T follicular helper cell (primary cell): Measurements from ENCODE around the gene PTPRG.

Source experiments
- DNase-seq: peaks from one replicate; pipeline ENCODE4 v3.0.0-alpha.2; 2020; ENCODE audit warnings: low read depth

PTPRG gene

DNA sequence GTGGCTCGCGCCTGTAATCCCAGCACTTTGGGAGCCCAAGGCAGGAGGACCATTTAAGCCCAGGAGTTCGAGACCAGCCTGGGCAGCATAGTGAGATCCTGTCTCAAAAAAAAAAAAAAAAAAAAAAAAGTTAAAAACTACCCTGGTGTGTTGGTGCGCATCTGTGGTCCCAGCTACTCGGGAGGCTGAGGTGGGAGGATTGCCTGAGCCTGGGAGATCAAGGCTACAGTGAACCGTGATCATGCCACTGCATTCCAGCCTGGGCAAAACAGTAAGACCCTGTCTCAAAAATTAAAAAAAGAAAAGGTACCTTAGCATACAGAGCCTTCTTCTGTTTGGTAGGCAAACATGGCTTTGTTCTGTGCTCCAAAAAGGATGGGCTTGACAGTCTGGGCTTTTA is 57.5 kb downstream of the PTPRG start:
- no peak for DNase-seq

DNA sequence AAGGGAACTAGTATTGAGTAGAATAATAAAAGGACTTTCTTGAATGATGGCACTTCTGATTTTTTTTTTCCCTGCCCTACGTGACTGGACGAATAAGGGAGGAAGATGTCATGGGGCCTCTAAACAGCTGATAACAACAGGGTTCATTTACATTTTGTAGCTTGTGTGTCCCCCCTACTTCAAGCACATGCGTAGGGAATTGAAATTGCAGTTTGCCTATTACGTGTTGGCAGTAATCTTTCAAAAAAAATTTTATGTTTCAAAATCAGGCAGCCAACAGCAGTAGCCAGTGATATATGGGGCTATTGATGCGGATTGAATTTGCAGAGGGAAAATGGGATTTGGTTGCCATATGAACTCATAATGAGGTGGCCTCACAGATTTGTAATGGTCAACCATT is 58.7 kb downstream of the PTPRG start:
- no peak for DNase-seq

DNA sequence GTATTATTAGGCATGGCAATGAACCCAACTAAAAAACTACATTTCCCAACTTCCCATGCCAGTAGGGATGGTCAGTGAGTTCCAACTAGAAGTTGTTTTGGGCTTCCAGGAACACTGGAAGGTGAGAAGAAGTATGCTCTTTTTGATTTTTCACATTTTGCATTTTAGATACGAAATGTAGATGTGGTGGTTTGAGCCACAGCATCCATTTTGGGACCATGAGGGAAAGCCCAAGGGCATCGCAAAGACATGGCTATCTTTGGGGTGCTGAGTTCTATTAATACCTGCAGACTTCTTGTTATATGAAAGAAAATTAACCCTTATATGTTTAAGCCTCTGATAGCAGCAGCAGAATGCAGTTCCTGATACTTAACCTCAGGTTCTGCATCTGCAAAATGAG is 62.9 kb downstream of the PTPRG start:
- no peak for DNase-seq

DNA sequence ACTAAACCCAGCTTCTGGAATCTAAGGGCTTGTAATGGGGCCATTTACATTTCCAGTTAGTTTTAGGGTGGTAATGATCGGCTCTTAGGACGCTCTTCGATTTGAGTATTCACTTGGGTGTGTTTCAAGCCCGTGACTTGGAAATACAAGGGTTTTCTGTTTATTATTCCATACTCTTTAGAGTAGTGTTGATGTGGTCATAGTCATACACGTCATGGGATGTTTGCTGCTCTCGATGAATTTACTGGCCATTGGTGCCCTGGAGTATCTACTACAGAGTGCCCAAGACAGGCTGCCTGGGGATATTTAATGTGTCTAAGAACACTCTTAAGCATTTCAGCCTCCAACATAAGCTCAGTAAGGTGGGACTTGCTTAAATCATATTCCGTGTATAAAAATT is 64.1 kb downstream of the PTPRG start:
- no peak for DNase-seq

DNA sequence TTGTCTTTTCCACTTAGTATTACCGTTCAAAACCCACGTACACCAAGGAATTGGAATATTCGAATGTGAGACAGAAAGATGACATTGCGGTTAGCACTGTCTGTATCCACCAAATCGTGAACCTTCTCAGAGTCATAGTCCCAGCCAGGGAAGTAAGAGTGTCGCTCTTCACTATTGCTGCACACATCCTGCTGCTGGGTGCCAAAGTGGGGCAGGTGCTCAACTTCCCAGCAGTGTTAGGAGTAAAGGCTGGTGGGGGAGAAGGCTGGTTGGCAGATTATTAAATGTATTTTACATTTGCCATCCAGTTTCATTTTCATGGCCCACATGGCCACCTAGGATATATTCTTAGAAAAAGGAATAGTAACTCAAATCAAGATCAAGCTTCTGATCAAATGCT is 65.1 kb downstream of the PTPRG start:
- no peak for DNase-seq

DNA sequence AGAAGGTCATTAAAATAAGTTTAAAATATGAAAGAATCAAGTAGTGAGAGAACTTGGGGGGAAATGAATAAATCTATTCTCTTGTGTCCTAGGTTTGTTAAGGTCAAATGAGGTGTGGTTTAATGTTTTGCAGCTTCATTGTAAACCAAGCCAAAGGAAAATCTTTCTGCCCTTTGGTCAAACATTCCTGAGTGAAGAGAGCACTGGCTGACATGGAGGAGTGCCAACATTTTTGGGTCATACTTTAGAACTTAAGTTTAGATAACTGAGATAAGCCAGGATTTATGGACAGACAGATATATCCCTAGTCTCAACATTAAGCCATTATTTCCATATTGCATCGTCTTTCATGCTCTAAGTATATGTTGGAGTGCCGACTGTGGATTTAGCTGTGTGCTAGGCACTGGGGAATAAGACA is 66.4 kb downstream of the PTPRG start:
- DNase-seq: no peak

DNA sequence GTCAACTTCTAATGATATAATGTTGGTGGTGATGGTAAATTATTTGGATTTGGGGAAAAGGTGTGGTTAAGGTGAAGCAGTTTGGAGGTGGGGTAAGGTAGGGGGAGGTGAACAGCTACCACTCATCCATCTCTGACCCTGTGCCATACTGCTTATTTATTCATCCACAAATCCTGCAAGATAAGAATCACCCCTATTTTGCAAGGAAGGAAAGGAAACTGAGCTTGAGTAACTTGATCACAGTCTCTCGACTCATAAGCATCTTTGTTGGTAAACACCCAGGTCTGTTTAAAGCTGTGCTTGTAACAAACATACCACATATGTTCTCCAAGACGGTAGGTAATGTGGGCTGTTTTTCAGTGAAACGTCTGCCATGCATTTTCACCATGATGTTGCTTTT is 67.3 kb downstream of the PTPRG start:
- DNase-seq: no peak

DNA sequence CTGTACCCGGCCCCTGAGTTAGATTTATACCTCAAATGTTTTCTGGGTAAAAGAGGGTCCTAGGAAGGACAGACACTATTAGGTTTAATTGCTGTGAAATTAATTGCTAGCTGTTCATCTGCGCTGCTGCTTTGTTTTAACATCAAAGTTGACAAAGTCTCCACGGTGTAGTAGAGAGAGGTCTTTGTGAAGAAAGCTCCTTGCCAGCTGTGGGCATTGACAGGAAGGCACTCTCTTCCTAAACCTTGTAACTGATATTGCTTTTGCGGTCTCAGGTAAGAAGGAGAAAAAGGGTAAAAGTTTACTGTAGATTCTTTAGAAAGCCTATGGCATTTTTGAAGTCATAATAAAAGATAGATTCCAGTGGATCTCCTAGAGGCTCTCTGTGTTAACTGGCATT is 68.1 kb downstream of the PTPRG start:
- DNase-seq: no peak

DNA sequence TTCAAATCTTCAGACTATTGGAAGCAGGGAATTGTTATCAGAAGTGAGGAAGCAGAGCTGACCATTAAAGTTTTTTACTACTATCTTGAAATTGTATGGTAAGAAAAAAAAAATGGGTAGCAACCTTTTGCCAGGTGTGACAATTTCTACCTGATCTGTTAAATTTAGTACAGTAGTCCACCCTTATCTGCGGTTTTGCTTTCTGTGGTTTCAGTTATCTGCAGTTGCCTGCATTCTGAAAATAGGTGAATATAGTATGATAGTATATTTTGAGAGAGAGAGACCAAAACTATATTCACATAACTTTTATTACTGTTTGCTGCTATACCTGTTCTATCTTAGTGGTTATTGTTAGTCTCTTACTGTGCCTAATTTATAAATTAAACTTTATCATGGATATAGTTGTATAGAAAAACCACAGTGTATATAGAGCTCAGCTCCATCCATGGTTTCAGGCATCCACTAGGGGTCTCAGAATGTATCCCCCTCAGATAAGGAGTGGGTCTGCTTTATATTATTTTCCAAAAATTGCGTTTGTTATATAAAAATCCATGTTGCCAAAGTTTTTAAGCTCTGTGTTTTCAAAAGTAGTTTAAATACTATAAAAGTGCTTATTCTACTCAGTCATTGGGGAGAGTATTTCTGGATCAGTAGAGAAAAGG is 69.9 kb downstream of the PTPRG start:
- no peak for DNase-seq

DNA sequence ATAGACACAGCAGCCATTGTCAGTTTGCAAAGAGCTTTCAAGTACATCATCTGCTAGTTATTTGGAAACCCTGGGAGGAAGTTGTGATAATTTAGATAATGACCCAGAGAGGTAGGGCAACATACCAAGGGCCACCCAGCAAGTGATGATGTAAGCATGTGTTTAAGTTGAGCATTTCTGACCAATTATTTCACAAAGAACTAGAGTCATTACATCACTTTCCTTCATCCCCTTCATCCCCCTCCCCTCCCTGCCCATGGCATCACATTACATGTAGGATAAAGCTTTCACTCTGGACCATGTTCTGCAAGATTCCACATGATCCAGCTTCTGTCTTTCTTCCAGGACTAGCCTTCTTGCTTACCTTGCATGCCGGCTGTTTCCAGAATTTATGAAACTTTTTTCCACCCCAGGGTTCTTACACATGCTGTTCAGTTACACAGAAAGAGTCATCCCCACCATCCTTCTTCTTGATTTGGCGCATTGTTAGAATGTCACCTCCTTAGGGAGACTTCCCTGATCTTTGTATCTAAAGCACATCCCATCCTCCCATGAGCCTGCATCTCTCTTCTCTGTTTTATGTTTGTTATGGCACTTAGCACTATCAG is 71.3 kb downstream of the PTPRG start:
- no peak for DNase-seq

DNA sequence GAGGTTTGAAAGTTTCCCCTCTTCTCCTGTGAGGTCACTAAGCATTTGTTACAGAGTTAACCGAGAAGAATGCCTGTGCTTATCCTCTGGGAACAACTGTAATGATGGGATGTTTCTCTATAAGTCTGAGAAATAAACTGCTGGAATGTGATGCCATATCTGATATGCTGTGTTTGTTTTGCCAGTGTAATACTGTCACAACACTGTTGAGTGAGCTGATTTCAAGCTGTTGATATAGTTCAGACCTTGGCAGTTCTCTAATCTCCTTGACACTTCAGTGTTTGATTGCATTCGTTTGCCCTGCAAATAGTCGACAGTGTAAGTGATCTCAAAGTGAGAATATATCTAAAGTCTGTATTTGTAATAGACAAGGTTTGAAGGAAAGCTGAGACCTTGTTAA is 73.3 kb downstream of the PTPRG start:
- DNase-seq: no peak

DNA sequence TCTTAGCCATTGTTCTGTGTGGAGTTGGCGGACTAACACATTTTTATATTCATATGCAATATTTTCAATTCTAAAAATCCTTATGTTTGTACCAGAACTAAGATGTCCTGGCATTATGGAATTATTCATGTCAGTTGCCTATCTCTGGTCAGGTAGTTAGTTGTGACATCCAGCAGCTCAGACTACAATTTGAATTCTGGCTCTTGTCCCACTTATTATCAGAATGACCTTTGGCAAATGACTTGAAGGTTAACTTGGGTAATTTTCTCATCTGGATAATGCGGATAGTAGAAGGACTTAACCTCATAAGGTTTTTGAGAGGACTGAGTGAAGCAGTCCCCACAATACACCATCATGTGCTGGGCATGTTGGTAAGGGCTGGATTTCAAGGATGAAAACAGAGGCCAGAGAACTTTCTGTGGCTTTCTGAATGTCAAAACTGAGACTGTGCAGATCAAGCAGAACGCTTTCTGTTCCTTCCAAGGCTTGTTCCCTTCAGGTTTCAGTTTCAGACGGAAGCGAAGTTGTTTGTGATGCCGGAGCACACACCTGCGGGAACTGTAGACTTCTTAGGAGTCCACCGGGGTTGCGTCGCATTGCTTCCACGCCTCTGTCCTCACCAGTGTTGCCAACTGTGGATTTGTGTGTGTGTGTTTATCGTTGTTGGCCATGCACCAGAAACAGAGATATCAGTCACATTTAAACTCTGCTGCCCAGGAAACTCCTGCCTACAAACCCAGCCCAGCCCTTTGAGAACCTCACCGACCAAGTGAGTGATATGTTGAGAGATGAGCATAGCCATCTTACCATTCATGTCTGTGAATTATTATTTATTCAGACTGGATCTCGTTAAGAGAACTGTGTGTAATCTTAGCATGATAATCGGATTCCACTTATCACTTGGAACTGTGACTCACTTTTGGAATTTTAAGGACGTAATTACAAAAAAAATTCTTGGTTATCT is 76.0 kb downstream of the PTPRG start:
- DNase-seq: no peak

DNA sequence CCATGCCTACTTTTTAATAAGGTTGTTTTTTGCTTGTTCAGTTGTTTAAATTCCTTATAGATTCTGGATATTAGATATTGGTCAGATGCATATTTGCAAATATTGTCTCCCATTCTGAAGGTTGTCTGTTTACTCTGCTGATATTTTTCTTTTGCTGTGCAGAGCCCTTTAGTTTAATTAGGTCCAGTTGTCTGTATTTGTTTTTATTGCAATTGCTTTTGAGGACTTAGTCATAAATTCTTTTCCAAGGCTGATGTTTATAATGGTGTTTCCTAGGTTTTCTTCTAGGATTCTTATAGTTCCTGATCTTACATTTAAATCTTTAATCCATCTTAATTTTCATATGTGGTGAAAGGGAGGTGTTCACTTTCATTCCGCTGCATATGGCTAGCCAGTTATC is 77.4 kb downstream of the PTPRG start:
- DNase-seq: no peak

DNA sequence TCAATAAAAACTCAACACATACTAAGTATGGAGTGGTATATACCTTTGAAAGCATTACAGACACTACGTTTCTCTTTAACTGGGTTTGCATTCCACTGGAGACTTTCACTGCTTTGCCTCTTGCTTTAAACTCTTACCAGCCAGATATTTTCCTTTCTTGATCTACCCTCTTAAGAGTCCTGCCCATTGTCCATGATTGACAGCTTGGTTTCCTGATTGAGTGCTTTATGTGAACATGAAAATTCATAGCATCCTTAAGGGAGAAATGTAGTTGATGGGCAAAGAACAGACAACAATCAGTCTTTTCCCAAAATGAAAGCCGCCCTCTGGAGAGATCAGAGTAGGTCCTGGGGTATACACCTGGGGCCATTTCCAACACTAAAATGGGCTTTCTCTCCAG is 78.6 kb downstream of the PTPRG start:
- no peak for DNase-seq

DNA sequence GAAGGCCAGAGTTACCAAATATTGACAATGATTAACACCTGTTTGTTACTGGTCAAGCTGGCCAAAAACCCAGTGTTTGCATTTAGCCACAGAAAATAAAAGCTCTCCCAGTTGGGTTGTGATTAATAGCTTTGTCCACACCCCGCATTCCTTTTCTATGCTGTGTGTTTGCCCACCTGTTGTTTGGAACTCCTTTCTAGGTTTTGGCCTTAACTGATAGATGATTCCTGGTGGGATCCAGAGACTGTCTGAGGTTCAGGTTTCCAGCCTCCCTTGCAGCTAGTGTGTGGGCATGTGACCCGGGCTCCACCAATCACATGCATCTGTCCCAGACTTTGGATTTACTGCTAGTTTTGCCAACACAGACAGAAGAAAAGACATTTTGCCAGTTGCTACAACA is 83.8 kb downstream of the PTPRG start:
- DNase-seq: no peak

DNA sequence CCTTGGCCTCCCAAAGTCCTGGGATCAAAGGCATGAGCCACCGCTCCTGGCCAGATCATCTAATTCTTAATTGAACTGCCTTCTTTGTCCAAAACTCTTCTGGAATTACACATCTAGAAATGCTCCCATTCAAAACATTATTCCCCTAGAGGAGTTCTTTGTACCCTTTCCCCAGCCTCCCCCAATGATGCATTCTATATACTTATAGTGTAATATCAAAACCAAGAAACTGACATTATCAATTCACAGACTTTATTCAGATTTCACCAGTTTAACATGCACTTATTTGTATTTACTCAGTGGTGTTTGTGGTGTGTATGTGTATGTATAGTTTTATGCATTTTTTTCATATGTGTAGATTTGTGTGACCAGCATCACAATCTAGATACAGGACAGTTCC is 85.0 kb downstream of the PTPRG start:
- no peak for DNase-seq

DNA sequence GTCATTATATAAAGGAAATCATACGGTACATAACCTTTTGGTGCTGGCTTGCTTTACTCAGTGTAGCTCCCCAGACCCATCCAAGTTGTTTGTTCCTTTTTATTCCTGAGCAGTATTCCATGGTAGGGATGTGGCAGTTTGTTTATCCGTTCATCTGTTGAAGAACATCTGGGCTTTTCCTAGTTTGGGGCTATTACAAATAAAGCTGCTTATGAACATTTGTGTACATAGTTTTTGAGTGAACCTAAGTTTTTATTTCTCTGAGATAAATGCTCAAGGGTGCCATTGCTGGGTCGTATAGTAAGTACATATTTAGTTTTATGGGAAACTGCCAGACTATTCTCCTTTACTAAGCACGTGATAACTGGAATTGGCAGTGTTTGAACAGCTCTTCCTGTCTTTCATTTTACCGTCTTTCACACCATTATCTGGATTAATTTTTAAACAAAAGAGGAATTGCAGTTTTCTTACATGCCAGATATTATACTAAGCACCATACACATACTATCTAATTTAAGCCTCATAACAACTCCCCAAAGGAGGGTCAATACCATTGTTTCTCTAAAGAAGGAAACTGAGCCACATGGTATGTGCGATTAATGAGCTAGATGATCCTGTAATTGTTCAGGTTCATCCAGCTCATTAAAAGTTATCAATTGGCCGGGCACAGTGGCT is 85.6 kb downstream of the PTPRG start:
- DNase-seq: no peak

DNA sequence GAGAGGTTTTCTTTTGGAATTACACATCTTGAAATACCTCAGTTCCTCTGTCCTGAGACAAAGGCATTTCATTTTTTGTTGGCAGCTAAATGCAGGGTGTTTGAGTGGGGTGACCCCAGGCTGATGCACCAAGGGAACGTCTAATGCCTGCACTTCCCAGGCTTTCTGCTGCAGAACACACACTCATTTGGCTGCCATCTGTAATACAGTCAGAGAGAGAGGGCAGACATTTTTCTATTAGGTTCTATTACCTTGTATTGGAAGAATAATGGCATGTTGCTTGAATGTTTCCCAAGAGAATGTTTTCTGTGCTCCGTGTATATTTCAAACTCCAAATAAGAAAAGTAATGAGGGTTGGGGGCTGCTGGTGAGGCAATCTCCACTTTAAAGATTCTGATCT is 87.1 kb downstream of the PTPRG start:
- DNase-seq: no peak

DNA sequence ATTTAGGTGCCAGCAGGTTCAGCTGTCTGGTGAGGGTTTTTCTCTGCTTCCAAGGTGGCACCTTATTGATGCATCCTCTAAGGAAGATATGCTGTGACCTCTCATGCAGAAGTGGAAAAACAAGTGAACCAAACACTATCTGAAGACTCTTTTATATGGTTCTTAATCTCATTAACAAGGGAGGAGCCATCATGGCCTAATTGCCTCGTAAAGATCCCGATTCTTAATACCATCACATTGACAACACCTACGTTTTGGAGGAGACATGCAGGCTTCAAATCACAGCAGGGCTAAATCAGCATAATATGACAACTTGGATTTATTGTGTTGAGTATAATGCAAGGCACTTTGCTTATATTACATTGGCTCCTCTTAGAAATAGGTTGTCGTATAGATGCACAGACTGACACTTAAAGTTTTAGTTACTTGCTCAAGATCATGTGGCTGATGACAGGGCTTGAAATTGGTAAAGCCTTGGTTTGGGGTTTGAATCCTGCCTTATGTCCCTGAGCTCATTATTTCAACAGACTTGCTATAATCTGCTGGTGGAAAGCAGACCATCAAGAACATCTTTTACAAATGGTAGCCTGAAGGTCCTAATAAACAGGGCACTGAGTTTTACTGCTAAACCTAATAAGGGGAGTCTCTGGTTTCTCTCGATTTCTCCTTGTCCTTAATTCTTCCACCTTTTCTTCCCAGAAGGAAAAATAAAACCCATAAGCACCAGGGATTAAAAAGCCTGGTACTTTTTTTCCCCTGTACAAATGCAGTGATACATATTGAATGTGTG is 88.2 kb downstream of the PTPRG start:
- no peak for DNase-seq

DNA sequence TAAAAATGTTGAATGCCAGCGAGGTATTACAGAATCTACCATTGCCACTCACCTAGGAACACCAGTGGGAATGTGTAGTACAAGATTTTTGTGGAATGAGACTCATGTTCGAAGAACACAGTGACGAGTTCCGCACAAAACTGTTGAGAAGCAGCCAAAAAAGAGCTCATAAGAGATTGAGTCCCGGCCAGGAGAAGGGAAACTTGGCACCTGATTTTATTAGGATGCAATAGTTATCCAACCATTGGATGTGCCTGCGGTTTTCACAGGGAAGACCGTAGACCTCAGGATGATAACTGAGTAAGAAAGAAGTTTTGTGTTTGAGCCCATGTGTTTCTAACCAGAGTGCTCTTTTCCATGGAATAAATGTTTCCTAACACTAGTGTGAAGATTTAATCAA is 88.9 kb downstream of the PTPRG start:
- no peak for DNase-seq

DNA sequence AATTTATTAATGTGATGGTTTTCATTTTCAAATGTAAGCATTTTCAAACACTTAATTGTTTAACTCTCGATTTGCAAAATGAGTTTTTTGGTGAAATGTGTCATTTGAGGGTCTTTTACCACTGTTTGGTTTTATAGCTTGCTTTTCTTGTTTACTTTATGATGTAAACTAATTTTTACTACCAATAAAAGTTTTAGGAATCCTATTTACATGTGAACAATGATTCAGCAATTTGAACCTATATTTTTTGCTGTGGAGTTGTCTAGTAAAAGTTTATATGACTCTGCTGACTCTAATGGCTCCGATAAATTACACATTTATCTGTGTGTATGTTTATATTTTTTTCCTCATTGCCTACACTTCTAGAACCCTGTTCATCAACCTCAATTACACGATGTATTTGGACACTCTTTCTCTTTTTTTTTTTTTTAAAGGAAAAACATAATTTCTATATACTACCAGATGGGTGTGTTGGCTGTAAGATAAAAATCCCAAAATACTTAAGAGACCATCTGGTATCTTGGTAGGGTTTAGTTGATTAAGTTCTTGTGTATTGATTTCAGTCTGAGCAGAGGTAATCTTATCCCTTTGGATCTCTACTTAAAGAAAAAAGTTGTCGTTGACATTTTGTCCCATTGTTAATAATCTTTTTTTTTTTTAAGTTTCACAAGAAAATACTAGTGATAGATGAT is 89.5 kb downstream of the PTPRG start:
- no peak for DNase-seq
